SH-SY5Y (cell line): Measurements from ENCODE around the gene FHL1.

Experiments used
- GATA2 ChIP-seq: IDR thresholded peaks from 2 replicates; pipeline ENCODE4 v1.6.1; 2011; ENCODE audit warnings: mild to moderate bottlenecking, low read depth, low read length
- GATA3 ChIP-seq: IDR thresholded peaks from 2 replicates; pipeline ENCODE4 v1.6.1; 2011; ENCODE audit warnings: low read depth, mild to moderate bottlenecking, low read length, moderate library complexity

DNA sequence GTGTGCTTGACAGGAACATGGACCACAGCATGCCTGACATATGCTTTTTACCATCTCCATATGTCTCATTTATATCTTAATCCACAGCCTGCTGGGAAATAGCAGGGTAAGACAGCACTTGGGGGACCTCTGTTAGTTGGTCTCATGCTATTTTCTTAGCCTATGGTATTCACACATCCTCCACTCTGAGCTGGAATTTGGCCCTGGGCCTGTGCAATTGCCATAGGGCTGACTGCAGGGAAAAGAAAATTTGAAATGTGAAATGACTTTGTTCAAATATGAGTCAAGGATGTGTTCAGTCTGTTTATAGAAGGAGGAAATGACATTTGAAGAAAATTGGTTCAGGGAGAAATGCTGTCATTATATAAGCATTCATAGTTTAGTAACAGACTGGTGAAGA is 113.4 kb downstream of the FHL1 start:
- TF ChIP-seq GATA2 (no peak), GATA3 (no peak)
